HG02870 (cell line): Measurements from ENCODE around the gene MED12L.

Experiments
- ATAC-seq: cut with Tn5 transposase; IDR thresholded peaks from one replicate; pipeline ENCODE4 v1.9.1; 2021; ENCODE audit warnings: mild to moderate bottlenecking, moderate library complexity; ENCODE audit not compliant: unreplicated experiment

Gene MED12L

DNA sequence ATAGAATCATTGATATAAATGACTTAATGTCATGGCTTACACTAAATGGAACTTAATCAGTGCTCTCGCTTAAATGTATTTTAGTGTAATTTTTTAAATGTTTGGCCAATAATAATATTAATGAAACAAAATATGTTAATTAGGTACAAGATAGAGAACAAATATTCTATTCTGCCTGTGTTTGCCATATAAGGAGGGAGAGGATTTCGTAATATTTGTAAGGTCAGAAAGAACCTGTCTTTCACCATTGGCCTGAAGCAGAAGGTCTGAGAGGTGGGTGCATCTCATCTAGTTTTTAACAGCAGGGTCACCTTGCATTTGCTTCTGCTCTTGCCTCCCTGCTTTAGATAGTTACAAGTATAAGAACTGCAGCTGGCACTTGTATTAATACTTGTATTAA is 228.7 kb downstream of the MED12L start:
- no peak for ATAC-seq

DNA sequence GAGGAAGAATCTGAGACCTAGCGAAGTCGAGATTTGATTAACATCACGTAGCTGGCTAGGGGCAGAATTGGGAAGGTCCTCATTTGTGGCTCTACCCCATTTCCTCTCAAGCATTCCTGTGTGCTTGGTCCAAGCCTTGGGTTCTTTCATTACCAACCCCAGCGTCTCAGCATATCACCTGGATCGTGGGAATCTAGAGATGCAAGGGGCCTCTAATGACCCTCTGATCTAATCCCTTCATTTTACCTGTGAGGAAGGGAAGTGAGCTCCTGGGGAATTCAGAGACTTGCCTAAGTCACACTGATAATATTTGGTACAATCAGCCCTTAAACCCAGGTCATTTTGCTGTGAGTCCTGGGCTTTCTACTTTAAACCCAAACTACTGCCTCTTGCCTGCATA is 229.1 kb downstream of the MED12L start:
- no peak for ATAC-seq

DNA sequence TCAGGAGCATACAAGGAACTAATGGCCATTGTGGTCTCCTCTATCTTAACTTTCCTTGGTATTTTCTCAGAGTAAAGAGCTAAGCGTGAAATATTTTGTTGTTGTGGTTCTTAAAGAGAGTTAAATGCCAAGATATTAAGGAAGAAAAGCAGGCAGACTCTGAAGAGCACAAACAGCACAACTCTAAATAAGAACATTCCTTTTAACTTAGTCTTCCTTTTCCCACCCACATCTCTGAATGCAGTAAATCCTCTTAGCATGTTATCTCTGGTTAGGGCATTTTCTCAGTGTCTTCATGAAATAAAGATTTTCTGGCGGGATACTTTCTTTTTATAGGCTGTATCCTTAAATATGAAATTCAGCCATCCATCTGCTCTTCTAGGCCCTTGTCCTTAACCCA is 229.7 kb downstream of the MED12L start:
- no peak for ATAC-seq

DNA sequence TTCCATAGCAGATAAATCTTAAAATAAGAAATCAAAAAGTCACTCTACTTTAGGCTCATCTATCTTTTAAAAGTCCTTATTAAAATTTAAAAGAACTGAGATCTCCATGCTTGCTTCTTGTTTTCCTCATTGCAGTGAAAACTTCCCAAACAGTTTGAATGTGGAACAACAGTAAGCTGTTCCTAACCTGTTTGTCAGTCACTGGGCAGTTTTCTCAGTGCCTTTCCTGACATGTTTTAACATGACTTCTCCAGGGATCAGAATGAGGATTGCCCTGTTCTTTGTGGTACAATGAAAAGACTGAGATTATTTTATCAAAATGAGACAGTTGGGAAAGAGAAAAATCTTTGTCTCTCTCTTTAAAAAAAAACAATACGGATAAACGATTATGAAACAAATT is 230.4 kb downstream of the MED12L start:
- ATAC-seq = no peak

DNA sequence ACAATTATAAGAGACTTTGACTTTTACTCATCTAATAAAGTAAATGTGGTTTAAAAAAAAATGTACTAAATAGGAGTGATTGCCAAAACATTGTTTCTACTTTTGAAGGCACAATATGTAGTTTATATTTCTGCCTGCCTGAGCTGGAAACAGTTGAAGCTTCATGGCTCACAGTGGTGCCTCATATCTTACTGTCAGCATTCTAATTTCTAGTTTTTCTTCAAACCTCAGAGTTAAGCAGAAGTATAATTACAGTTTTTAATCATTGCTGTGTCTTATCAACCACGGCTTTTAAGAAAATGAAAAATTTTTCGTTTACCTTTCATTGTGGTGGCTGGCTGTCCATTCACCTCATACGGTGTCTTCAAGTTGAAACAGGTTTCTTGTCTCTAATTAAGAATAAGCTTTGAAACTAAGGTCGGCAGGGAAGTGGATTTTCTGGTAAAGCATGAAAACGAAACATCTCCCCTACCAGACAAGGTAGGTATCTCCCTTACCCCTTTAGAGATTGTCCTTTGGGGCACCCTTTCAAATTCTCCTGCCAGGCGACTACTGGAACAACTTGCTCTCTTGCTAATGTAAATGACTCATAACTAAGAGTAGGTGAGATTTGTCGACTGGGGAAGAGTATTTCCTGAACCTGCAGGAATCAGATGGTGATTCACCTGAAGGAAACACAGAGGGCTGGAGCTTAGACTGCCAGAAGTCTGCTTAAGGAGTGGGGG is 231.0 kb downstream of the MED12L start, which contains the start of gene GPR87:
TSS of gene GPR87 (minus strand) at position 554 of the 725 bp plus-strand sequence. CDS start 16,720 bp downstream, outside the sequence.
- ATAC-seq = peak; percentile 70

DNA sequence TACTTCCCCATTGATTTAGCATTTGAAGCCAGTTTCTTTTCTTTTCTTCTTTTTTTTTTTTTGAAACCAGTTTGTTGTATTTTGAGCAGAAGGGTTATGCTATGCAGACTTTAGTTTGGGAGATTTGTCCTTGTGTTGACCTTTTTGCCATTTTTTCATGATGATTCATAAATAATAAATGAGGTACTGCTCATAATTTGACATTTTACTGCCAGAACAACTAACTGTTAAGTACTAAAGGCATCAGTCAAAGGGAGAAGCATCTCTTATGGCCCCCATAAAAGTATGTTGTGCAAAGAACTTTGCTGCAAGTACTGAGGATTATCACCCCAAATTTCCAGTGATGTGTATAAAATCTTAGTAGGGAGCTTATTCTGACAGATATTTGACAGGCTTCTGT is 232.8 kb downstream of the MED12L start:
- no peak for ATAC-seq

DNA sequence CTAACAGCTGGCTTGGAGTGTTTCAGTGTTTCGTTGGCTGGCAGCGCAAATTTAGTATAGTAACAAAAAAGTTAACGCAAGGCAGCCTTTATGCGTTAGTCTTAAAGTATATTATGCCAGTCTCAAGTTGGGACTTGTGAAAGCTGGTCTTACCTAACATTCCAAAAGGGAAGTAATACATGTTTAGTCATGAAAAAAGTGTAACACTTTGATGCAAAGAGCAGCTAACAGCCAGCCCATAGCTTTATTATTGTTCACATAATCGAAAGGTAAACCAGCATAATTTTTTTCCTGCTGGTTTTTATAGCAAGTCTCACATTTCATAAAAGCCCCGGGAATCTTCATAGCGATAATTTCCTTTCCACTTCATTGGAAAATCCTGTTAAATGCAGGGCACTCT is 233.5 kb downstream of the MED12L start:
- ATAC-seq = no peak

DNA sequence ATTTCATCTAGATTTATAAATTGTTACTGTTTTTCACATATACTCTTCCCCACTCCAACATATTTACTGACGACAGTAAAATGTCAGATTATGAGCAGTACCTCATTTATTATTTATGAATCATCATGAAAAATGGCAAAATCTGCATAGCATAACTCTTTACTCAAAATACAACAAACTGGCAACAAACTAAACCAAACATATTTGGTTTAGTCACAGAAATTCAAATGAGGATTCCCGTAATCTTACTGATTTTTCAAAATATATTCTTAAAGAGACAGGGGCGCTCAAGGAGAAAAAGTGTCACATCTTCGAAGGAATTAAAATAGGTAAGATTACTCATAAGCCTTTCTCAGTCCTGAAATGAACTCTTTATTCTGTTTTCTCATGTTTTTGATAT is 234.2 kb downstream of the MED12L start:
- no peak for ATAC-seq

DNA sequence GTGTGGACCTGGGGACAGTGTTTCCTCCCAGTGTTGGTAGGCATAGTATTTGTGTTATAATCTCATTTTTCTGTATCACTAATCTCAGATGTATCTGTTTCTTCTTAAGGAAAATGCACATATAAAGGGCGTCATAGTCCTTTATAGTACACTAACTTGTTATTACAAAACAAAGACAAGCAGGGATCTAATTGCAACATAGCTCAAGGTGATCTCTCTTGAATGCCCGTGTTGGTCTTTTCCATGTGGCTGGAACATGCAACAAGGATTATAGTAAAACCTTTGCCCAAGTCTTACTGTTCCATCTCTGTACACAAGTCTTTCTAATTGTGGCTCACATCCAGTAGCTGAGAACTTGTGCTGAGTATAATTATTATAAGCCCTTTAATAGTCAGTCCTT is 234.7 kb downstream of the MED12L start:
- ATAC-seq = no peak

DNA sequence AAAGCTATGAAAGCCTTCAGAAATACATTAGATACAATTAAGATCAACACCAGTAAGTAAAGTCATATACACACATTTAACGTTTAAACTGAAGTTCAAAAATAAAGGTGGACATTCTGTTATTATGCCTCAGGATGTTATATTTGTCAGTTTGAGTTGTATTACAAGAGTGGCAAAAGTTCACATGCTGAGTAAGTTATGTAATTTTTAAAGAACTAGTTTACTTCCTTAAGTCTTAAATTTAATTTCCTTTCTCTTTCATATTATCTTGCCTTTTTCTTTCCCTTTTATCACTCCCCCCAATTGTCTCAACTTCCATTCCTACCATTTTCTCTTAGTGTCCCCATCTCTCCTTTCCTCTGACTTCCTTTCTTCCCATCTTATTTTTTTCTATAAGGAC is 236.1 kb downstream of the MED12L start:
- ATAC-seq = no peak

DNA sequence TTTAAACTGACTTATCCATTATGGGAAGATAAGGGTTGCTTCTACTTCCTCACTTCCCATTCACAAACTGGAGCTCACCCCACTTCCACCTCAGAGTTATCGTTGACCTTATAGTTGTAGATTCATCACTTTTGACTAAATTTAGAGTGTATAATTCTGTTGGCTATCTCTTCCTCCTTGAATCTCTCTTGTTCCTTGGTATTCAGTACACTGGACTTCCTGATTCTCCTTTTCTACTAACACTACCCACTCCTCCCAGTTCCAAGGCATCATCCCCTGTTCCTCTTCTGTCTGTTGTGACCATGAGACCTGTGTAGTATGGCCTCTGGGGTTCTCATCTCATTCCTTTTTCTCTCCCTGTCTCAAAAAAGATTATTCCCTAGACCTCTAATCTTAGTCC is 237.0 kb downstream of the MED12L start:
- no peak for ATAC-seq

DNA sequence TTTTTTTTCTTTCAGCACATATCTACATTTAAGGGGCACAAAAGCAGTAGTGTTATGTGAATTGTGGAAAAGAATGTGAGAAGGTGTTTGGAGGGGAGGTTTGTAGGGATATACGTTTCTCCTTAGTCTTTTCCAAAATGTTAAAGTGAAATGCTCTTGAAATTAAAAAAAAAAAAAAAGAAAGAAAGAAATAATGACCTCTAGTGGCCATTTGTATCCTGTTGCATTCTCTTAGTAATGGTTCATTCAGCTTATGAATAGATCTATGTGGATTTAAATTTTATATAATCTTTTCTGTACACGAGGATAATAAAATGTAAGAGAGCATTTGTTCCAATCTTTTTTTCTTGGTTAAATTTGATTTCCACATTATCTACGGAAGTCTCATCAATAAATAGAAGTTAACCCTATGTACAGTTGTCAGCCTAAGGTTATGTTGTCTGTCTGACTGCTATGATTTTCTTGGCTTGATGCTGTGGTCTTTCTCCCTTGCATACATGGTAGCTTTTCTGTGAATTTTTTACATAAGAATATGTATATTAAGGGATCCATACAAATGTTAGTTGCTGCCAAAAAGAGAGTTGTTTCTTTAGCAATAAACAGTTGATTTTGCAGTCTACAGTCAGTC is 242.2 kb downstream of the MED12L start:
- no peak for ATAC-seq

DNA sequence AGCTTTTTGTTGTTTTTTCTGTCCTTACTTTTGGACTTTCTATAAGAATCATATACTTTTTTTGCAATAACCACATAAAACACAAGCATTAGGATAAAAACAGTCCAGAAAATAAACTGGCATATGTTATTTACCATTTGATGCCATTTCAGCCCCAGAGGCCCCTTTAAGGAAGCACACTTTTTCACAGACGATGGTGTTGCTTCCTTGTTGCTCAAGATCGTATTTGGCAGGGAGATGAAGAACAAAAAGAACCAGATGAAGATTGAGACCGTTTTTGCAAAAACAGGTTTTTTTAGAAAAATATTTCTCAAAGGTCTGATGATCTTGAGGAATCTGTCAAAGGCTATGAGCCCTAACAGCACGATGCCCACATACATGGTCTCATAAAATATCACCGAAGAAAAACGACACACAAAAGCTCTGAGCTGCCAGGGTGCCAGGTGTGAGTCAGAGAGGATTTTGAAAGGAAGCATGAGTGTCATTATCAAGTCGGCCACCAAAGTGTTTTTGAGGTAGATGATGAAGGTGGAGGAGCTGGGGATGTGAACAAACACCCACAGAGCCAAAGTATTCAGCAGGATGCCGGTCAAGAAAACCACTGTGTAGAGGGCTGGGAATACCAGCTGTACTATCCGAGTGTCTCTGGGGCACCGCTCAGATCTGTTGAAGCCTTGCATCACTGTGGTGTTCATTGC is 243.0 kb downstream of the MED12L start:
- no peak for ATAC-seq

DNA sequence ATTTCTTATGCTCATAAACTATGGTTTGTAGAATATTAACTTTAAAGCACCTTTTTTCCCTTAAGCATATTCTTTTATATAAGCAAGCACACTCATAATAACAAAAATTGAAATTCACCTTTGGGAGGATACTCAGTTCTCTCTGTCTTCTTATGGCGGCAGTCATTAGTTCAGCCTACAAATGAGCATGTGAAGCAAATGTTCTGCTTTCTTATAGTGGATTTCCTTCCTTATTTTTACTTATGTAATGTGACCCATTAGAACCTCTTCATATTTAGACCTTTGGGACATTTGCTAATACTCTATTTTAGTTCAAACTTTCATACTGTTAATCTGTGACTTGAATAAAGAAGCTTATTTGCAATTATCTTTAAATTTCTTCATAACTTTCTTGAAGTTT is 243.9 kb downstream of the MED12L start, which contains the start of gene P2RY13:
TSS of gene P2RY13 (minus strand) at position 187 of the 400 bp plus-strand sequence. CDS start at position 166, 21 bp downstream.
- ATAC-seq = no peak

DNA sequence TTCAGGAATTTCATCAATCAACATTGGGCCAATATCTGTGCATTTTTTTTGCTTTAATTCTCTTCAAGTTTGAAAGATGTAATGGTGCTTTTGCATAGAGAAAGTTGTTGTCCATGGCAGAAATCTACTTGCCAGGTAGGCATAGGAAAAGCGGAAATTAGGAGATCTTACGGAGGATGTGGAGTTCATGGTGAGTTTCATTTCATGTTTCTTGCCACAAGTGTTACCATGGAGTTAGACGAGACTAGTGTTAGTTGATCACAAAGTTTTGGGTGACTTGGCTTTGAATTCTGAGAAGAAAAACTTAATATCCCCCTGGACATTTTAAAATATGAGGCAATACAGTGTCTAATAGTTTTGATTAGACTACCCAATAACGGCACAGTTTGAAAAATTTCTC is 244.9 kb downstream of the MED12L start:
- ATAC-seq = no peak

DNA sequence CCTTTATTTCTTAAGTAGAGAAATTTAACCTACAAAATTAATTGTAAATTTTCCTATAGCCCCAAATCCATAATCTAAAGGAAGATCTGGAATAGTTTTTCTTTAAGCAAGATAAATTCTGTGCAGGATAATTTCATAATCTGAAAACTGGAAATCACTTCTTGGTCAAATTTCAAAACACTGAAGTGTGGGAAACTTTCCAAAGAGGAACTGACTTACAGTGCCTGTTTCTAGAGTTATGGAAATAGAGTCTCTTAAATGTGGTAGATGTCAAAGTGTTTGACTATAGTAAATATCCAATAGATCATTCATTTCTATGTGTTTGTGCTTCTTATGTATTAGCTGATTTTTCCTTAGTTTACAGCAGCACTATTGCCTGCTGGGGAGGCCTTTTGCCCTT is 245.4 kb downstream of the MED12L start:
- no peak for ATAC-seq

DNA sequence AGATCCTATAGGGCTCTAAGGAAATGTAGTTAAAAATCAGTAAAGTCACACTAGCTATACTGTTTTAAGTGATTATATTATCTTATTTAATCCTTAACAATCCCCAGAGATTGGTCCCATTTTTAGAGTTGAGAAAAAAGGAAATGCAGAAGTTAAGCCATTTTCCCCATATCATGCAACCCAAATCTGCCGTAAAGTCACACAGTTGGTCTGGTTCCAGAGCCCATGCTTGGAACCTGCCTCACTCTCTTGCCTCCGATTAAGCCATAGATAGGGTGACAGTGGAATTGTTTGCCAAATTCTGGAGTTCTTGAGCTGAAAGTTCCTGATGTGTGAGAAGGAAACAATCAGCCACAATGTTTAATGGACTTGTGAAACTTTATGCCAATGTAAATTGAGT is 246.2 kb downstream of the MED12L start:
- ATAC-seq = no peak

DNA sequence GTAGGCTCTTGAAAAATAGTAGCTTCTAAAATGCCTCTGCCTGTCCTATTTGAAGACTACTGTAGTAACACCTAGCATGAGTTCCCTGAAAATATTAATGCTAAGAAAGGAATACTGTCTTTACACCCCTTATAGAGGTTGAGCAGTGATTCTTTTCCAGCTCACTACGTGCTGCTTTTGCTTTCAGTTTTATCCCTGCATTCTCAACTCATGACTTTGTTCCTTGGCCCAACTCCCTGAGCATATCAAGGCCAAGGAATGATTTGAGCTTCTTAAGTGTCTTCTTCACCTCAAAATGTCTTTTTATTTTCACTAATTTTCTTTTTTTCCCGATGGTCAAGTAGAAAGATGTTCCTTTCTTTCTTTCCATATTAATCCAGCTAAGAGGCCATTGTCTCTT is 260.4 kb downstream of the MED12L start:
- no peak for ATAC-seq

DNA sequence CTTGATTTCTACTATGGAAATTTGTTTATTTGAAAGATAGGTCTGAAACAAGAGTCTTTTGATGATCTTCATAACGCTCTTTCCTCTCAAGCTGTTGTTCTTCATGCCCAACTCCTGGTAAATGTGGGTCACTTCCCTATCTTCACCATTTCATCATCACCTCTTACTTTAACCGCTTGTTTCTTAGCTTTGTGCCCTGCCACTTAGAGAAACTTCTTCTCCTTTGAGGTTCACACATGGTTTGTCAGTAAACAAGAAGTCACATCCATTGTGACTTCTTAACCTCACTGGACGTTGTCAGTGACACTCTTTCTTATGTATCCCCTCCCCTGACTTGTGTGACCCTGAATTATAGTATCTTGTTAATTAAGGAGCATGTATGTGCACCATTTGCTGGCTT is 260.8 kb downstream of the MED12L start:
- no peak for ATAC-seq

DNA sequence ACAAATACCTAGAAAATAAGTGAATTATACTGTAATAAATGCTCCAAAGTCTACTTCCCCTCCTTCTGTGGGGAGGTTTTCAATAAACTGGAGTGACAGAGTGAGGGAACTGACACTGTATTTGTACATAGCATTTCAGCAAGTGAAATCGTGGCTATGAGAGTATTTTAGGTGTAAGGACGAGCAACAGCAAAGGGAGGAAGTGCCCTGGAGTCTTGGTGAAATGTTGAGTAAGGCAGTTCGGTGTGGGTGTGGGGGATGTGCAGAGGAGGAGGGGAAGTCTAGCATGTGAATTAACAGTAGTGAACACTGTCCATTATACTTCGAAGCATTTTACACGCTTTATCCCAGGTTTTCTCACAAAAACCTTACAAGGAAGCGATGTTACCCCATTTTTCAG is 262.0 kb downstream of the MED12L start:
- no peak for ATAC-seq

DNA sequence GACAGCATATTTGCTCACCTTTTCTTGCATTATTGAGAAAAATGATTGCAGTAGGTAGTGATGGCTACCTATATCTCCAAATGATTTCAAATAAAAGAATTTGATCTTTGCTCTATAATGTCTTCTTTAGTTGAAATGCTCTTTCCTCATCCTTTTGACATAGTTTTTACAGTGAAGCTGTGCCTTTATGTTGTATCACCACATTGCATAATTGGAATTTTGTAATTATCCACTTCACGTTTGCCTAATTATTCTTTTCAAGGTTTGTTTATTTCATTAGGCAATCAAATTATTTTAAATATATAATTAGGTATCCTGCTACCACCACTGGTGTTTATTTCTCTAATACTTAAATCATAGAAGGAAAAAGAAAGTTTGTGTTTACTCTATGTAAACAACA is 265.2 kb downstream of the MED12L start:
- ATAC-seq = no peak

DNA sequence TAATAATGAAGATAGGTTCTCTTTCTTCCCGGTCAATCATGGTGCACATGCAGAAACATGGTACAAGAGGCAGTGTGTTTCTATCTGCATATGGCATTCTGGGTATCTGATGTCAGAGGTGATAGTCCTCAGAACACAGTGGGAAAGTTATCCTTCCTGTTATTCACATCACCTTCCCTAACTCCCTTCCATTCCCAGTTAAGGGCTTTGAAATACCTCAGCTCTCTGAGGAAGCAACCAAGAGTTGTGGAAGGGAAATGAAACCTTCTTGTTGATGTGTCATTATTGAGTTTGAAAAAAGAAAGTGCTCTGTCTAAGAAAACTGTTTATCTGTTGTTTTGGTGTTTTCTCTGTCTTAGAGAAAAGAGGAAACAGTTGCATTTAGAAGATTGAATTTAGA is 265.8 kb downstream of the MED12L start:
- ATAC-seq = peak; percentile 93
